Mucosa of stomach (tissue), 1 donor: ENCODE measurements around the gene LCOR.

ENCODE experiments used
- H3K27me3 ChIP-seq: one replicate; pipeline ENCODE4 v1.7.0; 2013; ENCODE audit warnings: mild to moderate bottlenecking, low read length; ENCODE audit not compliant: control insufficient read depth, insufficient read depth
- H3K36me3 ChIP-seq: one replicate; pipeline ENCODE4 v1.7.0; 2013; ENCODE audit warnings: low read length; ENCODE audit not compliant: control insufficient read depth, insufficient read depth
- H3K4me1 ChIP-seq: one replicate; pipeline ENCODE4 v1.7.0; 2013; ENCODE audit warnings: mild to moderate bottlenecking, low read length; ENCODE audit not compliant: control insufficient read depth, insufficient read depth
- H3K4me3 ChIP-seq: one replicate; pipeline ENCODE4 v1.7.0; 2013; ENCODE audit warnings: low read length
- H3K9ac ChIP-seq: one replicate; pipeline ENCODE4 v1.7.0; 2013; ENCODE audit warnings: mild to moderate bottlenecking, low read length, moderate library complexity
- H3K9me3 ChIP-seq: one replicate; pipeline ENCODE4 v1.7.0; 2013; ENCODE audit warnings: mild to moderate bottlenecking, low read length, moderate library complexity; ENCODE audit not compliant: control insufficient read depth
- donor health status: Pancreatic carcinoma.

LCOR gene

DNA sequence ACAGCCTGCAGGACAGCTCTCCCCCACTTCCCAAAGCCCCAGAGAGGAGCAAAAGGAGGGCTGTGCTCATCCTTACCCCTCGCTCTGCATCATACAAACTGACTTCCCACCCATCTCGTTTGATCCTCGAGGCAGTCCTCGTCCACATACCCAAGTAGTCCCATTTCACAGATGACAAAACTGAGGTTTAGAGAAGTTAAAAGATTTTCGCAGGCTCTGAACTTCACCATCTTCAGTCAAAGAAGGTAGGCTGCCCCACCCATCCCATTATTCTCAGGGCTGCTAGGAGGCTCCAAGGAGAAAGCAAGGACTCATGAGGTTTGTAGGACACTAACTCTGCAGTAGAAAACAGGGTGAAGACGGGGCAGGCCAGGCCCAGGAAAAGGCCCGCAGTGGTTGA, 206.6 kb downstream of the LCOR start:
- no peak overlapping the region for H3K9ac ChIP-seq
- H3K36me3 ChIP-seq: no peaks in the 10 kb centered on the region
- H3K4me3 ChIP-seq: no peak overlapping the region
- H3K4me1 ChIP-seq: peaks cover 7% of the 10 kb centered on the region
- no peaks in the 10 kb centered on the region for H3K9me3 ChIP-seq
- no peaks in the 10 kb centered on the region for H3K27me3 ChIP-seq

DNA sequence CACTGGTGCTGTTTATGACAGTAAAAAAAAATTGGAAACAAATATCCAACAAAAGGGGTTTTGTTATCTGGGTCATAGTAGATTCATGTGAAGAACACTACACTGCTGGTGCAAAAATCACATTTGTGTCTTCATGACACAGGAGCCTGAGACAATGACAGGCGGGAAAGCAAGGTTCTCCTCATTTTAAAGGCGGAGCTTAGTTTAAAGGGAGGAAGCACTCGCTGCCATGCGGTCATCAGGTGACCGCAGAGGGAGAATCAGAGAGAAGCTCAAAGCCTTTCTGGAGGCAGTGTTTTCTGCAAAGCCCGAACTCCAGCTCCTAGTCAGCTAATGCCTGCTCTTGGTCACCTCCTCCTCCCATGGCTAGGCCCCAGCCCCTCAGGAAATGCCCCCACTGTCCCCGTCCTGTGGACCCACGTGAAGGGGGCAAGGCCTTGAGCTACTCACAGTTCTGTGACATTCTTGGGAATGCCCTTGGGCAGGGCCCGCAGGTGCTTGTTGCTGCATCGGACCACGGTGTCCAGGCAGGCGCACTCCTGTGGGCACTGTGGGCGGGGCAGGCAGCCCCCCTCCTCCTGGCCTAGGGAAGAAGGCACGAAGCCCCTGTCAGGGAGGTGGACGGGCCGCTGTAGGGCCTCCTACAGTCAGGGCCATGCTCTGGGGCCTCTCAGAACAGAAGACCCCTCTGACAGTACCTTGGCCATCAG, 207.6 kb downstream of the LCOR start:
- Histone ChIP-seq H3K4me3 (no peak overlapping the region), H3K4me1 (peaks cover 7% of the 10 kb centered on the region)

DNA sequence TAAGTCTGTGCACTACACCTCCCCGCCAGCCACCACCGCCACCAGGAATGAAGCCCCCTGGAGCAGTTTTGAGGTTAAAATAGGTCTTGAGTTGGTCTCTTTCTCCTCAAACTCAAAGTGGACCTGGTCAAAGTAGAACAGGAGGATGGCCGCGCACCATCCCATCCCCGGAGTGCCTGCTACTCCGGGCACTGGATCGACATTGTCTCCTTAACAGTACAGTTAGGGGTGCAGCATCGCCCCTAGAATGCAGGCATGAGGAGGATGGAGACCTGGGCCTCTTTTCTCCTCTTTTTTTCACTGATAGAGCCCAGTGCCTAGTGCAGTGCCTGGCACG, 208.1 kb downstream of the LCOR start:
- Histone ChIP-seq H3K9ac (no peak overlapping the region), H3K27me3 (no peaks in the 10 kb centered on the region), H3K4me3 (no peak overlapping the region), H3K9me3 (no peaks in the 10 kb centered on the region), H3K36me3 (no peaks in the 10 kb centered on the region), H3K4me1 (peaks cover 7% of the 10 kb centered on the region)

More for the DNA sequence above, 207.6 kb downstream of the LCOR start:
- H3K9ac ChIP-seq: no peak overlapping the region
- no peaks in the 10 kb centered on the region for H3K36me3 ChIP-seq
- H3K27me3 ChIP-seq: no peaks in the 10 kb centered on the region
- H3K9me3 ChIP-seq: no peaks in the 10 kb centered on the region

- Histone ChIP-seq H3K36me3 (no peaks in the 10 kb centered on the region), H3K27me3 (no peaks in the 10 kb centered on the region), H3K9ac (no peak overlapping the region), H3K4me1 (peaks cover 7% of the 10 kb centered on the region), H3K9me3 (no peaks in the 10 kb centered on the region), H3K4me3 (no peak overlapping the region)
Measured at GRCh38 chr10:97040706-97041105, 208.6 kb downstream of the LCOR start.

DNA sequence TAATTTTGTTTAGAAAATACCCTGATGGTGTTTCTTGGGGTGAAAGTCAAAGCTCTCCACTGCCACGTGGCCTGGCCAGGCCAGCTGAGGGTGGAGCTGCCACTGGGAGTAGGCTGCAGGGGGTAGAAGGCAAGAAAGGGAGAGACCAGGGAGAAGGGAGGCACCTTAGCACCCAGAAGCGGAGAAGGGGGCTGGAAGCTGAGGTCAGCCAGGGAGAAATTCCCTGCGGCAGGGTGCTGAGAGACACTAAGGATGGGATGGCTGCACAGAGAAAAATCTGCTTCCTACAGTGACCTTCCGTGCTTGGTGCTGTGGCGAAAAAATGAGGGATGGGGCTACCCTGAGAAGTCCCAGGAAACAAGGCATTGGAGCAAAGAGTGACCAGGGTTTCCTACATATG, 210.0 kb downstream of the LCOR start:
- H3K27me3 ChIP-seq: no peaks in the 10 kb centered on the region
- peaks cover 7% of the 10 kb centered on the region for H3K4me1 ChIP-seq
- H3K4me3 ChIP-seq: no peak overlapping the region
- no peaks in the 10 kb centered on the region for H3K9me3 ChIP-seq
- no peaks in the 10 kb centered on the region for H3K36me3 ChIP-seq
- no peak overlapping the region for H3K9ac ChIP-seq

- Histone ChIP-seq H3K4me1 (peaks cover 2% of the 10 kb centered on the region), H3K27me3 (no peaks in the 10 kb centered on the region), H3K9me3 (no peaks in the 10 kb centered on the region), H3K36me3 (no peaks in the 10 kb centered on the region), H3K4me3 (no peak overlapping the region), H3K9ac (no peak overlapping the region)
Measured at GRCh38 chr10:97042716-97043562, 210.8 kb downstream of the LCOR start.

DNA sequence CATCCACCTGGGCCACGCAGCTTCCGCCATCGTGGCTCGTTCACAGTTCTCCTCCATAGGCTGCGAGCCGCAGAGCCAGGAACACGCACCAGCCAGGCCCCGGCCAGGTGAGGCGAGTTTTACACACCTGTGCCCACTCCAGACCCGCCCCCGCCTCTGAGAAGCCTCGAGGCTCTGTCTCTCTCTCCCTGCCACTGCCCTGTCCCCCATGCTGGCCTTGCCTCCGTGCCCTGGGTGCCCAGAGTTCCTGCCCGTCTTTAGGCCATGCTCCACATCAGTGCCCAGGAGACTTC, 211.4 kb downstream of the LCOR start:
- Histone ChIP-seq H3K4me3 (no peak overlapping the region), H3K9me3 (no peaks in the 10 kb centered on the region), H3K27me3 (no peaks in the 10 kb centered on the region), H3K4me1 (no peaks in the 10 kb centered on the region), H3K9ac (no peak overlapping the region), H3K36me3 (no peaks in the 10 kb centered on the region)
